Suprapubic skin (tissue), 3 donors: Measurements from ENCODE around the gene SYT17.

Experiments used
- POLR2AphosphoS5 ChIP-seq, 3 donors: sonication (generic); formaldehyde crosslinking; IDR thresholded peaks; one replicate each; pipeline ENCODE4 v1.6.1; 2017; ENCODE audit warnings: antibody characterized with exemption in 3 of 3
- TF ChIP-seq, protein P1 (sequence below), 2 donors: fragments of 200-600 bp in 1 of 2; fragments of 450-650 bp in 1 of 2; sonication (generic) in 1 of 2; IDR thresholded peaks; one replicate each; pipeline ENCODE4 v1.5.1; 2016 to 2019; ENCODE audit warnings: antibody characterized with exemption in 2 of 2, mild to moderate bottlenecking in 1 of 2, moderate library complexity in 1 of 2

DNA sequence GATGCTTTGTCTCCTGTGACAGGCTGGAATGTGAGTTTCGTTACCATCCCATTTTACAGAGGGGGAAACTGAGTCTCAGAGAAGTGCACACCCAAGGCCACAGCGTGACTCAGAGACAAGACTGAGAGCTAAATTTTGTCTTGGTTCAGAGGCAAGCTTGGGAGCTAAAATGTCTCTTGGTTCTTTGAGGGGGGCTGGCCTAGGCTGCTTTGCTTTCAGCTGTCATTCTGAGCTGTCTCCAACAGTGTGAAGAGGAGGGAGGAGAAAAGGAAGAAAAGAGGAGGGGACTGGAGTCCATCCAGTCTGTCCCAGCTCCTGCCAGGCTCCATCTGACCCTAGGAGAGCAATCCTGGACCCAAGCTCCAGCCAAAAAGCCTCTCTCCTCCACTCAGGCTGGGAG lies 117.4 kb downstream of the SYT17 start, which contains the start of gene CLEC19A:
- TF ChIP-seq, protein P1, sequence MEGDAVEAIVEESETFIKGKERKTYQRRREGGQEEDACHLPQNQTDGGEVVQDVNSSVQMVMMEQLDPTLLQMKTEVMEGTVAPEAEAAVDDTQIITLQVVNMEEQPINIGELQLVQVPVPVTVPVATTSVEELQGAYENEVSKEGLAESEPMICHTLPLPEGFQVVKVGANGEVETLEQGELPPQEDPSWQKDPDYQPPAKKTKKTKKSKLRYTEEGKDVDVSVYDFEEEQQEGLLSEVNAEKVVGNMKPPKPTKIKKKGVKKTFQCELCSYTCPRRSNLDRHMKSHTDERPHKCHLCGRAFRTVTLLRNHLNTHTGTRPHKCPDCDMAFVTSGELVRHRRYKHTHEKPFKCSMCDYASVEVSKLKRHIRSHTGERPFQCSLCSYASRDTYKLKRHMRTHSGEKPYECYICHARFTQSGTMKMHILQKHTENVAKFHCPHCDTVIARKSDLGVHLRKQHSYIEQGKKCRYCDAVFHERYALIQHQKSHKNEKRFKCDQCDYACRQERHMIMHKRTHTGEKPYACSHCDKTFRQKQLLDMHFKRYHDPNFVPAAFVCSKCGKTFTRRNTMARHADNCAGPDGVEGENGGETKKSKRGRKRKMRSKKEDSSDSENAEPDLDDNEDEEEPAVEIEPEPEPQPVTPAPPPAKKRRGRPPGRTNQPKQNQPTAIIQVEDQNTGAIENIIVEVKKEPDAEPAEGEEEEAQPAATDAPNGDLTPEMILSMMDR (IDR thresholded peaks at IDR 0.05) = no peak
- TF ChIP-seq POLR2AphosphoS5 (IDR thresholded peaks at IDR 0.05) = no peak
